Transverse colon (tissue), 4 donors: ENCODE measurements around the gene ZDHHC5.

Source experiments
- CTCF ChIP-seq, 5 experiments: fragments of 200-600 bp in 3 of 5; fragments of 450-650 bp in 2 of 5; sonication (generic) in 3 of 5; IDR thresholded peaks; 1 replicate in 2 of 5; 2 replicates in 3 of 5; pipeline ENCODE4 v1.5.1; 2016 to 2017; ENCODE audit warnings: antibody characterized with exemption in 5 of 5, inconsistent platforms in 3 of 5, mild to moderate bottlenecking in 2 of 5, moderate library complexity in 1 of 5
- EP300 ChIP-seq: sonication (generic); formaldehyde crosslinking; IDR thresholded peaks from one replicate; pipeline ENCODE4 v1.6.1; 2017; ENCODE audit warnings: antibody characterized with exemption, low read depth
- POLR2A ChIP-seq: fragments of 450-650 bp; IDR thresholded peaks from one replicate; pipeline ENCODE4 v1.6.1; 2016; ENCODE audit warnings: antibody characterized with exemption, mild to moderate bottlenecking, moderate library complexity
- POLR2AphosphoS5 ChIP-seq, 3 donors: sonication (generic); formaldehyde crosslinking; IDR thresholded peaks; one replicate each; pipeline ENCODE4 v1.6.1; 2016; ENCODE audit warnings: antibody characterized with exemption in 3 of 3

- no peak for TF ChIP-seq POLR2AphosphoS5 (IDR thresholded peaks at IDR 0.05)
- no peak for TF ChIP-seq POLR2A
- TF ChIP-seq CTCF (IDR thresholded peaks at IDR 0.05): no peak
- no peak for TF ChIP-seq EP300
Observed at GRCh38 chr11:57658023-57658361, 9.9 kb upstream of the ZDHHC5 start.
